Mesenchymal stem cell (in vitro differentiated cells and primary cell): Measurements from ENCODE around the gene MTCL1.
"Not testable (repeated sequence)": the region's sequence is repeated elsewhere in the genome, so short reads cannot be mapped to it uniquely, and the experiment has no call there.

ENCODE experiments used
- DNase-seq: peaks from one replicate; pipeline ENCODE4 v3.0.0-alpha.2; 2013
- H2AFZ ChIP-seq: one replicate; pipeline ENCODE4 v1.6.1; 2013; ENCODE audit warnings: low read depth, mild to moderate bottlenecking, control low read depth, inconsistent platforms, low read length, moderate library complexity
- H2AK5ac ChIP-seq: 2 replicates; pipeline ENCODE4 v1.6.1; 2013; ENCODE audit warnings: low read length, moderate library complexity, mild to moderate bottlenecking, inconsistent platforms; ENCODE audit not compliant: severe bottlenecking
- H2BK120ac ChIP-seq: one replicate; pipeline ENCODE4 v1.6.1; 2013; ENCODE audit warnings: low read depth, mild to moderate bottlenecking, inconsistent platforms, low read length, moderate library complexity
- H2BK12ac ChIP-seq, 2 experiments: one replicate each; pipeline ENCODE4 v1.6.1; 2013; ENCODE audit warnings: inconsistent platforms in 2 of 2, low read length in 2 of 2, mild to moderate bottlenecking in 2 of 2, moderate library complexity in 2 of 2, control low read depth in 1 of 2
- H2BK15ac ChIP-seq: one replicate; pipeline ENCODE4 v1.6.1; 2013; ENCODE audit warnings: mild to moderate bottlenecking, low read depth, inconsistent platforms; ENCODE audit not compliant: poor library complexity, severe bottlenecking
- H2BK5ac ChIP-seq: 2 replicates; pipeline ENCODE4 v1.6.1; 2013; ENCODE audit warnings: low read depth, mild to moderate bottlenecking, low read length, control low read depth, inconsistent platforms; ENCODE audit not compliant: poor library complexity, severe bottlenecking
- H3K14ac ChIP-seq, 2 experiments: one replicate each; pipeline ENCODE4 v1.6.1; 2013; ENCODE audit warnings: inconsistent platforms in 2 of 2, low read length in 2 of 2, control low read depth in 1 of 2, mild to moderate bottlenecking in 1 of 2, moderate library complexity in 1 of 2
- H3K18ac ChIP-seq, 2 experiments: one replicate each; pipeline ENCODE4 v1.6.1; 2013; ENCODE audit warnings: inconsistent platforms in 2 of 2, low read length in 2 of 2, control low read depth in 1 of 2, low read depth in 1 of 2, mild to moderate bottlenecking in 1 of 2
- H3K23ac ChIP-seq, 2 experiments: one replicate each; pipeline ENCODE4 v1.6.1; 2013; ENCODE audit warnings: inconsistent platforms in 2 of 2, low read length in 2 of 2, mild to moderate bottlenecking in 2 of 2, moderate library complexity in 2 of 2, control low read depth in 1 of 2
- H3K27ac ChIP-seq: 2 replicates; pipeline ENCODE4 v1.5.1; 2013; ENCODE audit warnings: mild to moderate bottlenecking, moderate library complexity, low read length, control low read depth, inconsistent platforms; ENCODE audit not compliant: poor library complexity, severe bottlenecking
- H3K27me3 ChIP-seq, 2 experiments: 2 replicates each; pipeline versions ENCODE4 v1.6.1 to v1.7.0; 2013; ENCODE audit warnings: low read length in 2 of 2, mild to moderate bottlenecking in 2 of 2, moderate library complexity in 2 of 2, control low read depth in 1 of 2, inconsistent platforms in 1 of 2; ENCODE audit not compliant: control insufficient read depth in 1 of 2, insufficient read depth in 1 of 2
- H3K36me3 ChIP-seq, 2 experiments: 2 replicates each; pipeline versions ENCODE4 v1.6.1 to v1.7.0; 2013; ENCODE audit warnings: low read length in 2 of 2, control low read depth in 1 of 2, inconsistent platforms in 1 of 2, low read depth in 1 of 2, mild to moderate bottlenecking in 1 of 2; ENCODE audit not compliant: insufficient read depth in 2 of 2, control insufficient read depth in 1 of 2
- H3K4ac ChIP-seq, 2 experiments: one replicate each; pipeline ENCODE4 v1.6.1; 2013; ENCODE audit warnings: inconsistent platforms in 2 of 2, low read length in 2 of 2, mild to moderate bottlenecking in 2 of 2, moderate library complexity in 2 of 2, control low read depth in 1 of 2, low read depth in 1 of 2
- H3K4me1 ChIP-seq: 2 replicates; pipeline ENCODE4 v1.6.1; 2013; ENCODE audit warnings: low read depth, low read length, control low read depth; ENCODE audit not compliant: control insufficient read depth, insufficient read depth
- H3K4me2 ChIP-seq: 2 replicates; pipeline ENCODE4 v1.6.1; 2013; ENCODE audit warnings: low read length, mild to moderate bottlenecking, inconsistent platforms; ENCODE audit not compliant: poor library complexity, severe bottlenecking
- H3K4me3 ChIP-seq, 2 experiments: 2 replicates each; pipeline versions ENCODE4 v1.5.1 to v1.7.0; 2013; ENCODE audit warnings: low read length in 2 of 2, mild to moderate bottlenecking in 2 of 2, control low read depth in 1 of 2, low read depth in 1 of 2; ENCODE audit not compliant: insufficient read depth in 1 of 2
- H3K79me1 ChIP-seq: replicated peaks from 2 replicates; pipeline ENCODE4 v1.6.1; 2013; ENCODE audit warnings: mild to moderate bottlenecking, control low read depth, low read length, inconsistent platforms; ENCODE audit not compliant: poor library complexity, severe bottlenecking
- H3K9ac ChIP-seq: 2 replicates; pipeline ENCODE4 v1.7.0; 2013; ENCODE audit warnings: mild to moderate bottlenecking, low read length, moderate library complexity
- H3K9me3 ChIP-seq: 2 replicates; pipeline ENCODE4 v1.7.0; 2013; ENCODE audit warnings: mild to moderate bottlenecking, low read length; ENCODE audit not compliant: control insufficient read depth
- H4K8ac ChIP-seq: one replicate; pipeline ENCODE4 v1.6.1; 2013; ENCODE audit warnings: inconsistent platforms, mild to moderate bottlenecking, low read length, moderate library complexity
- H4K91ac ChIP-seq: one replicate; pipeline ENCODE4 v1.6.1; 2013; ENCODE audit warnings: mild to moderate bottlenecking, low read length, inconsistent platforms
- WGBS: methylation state at CpG from one replicate; pipeline ENCODE4 v1.1.7; 2013; ENCODE audit warnings: mixed read lengths; 5-methylcytosine and 5-hydroxymethylcytosine counted together

Gene MTCL1

DNA sequence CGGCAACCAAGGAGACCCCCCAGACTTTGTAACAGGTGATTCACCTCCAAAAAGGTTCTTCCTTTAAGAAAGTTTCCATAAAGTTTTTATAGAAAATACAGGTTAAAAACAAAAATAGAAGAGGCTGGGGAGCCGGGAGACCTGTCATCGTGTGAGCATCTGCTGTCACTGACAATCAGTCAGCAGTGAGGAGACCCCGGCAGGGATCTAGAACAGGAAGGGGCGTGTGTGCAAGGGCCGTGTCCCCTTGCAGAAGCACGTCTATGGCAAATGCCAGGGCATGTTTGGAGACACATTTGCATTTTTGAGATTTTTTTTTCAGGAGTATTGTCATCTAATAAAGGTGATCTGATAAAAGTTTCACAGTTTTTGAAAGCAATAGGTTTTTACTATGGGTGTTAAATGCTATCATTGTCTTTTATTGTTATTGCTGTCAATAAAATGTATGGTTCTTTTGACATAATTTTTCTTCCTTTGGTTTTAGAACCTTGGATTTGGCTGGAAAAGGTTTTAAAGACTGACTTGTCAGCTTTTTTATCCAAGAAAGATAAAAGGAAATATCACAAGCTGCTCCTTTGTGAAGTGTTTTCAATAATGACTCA is 52.1 kb downstream of the MTCL1 start:
- Histone ChIP-seq H3K27ac (peak overlapping the region; percentile 12), H2AK5ac (no peak overlapping the region), H3K23ac (no peak overlapping the region), H3K4me2 (no peak overlapping the region), H3K14ac (no peak overlapping the region), H3K18ac (no peak overlapping the region), H3K79me1 (peaks cover 2% of the 10 kb centered on the region), H2BK12ac (no peak overlapping the region), H2BK120ac (no peak overlapping the region), H3K9me3 (no peaks in the 10 kb centered on the region), H3K36me3 (peaks cover 47 to 87% of the 10 kb centered on the region in 2 experiments), H3K4ac (no peak overlapping the region), H2BK15ac (no peak overlapping the region), H3K4me3 (no peak overlapping the region), H4K8ac (no peak overlapping the region), H4K91ac (no peak overlapping the region), H3K9ac (no peak overlapping the region), H2BK5ac (no peak overlapping the region), H3K4me1 (peaks cover 28% of the 10 kb centered on the region), H2AFZ (no peak overlapping the region), H3K27me3 (no peaks in the 10 kb centered on the region)
- WGBS: 91% methylated on average over 6 of the region's 7 CpGs
- DNase-seq: no peak

DNA sequence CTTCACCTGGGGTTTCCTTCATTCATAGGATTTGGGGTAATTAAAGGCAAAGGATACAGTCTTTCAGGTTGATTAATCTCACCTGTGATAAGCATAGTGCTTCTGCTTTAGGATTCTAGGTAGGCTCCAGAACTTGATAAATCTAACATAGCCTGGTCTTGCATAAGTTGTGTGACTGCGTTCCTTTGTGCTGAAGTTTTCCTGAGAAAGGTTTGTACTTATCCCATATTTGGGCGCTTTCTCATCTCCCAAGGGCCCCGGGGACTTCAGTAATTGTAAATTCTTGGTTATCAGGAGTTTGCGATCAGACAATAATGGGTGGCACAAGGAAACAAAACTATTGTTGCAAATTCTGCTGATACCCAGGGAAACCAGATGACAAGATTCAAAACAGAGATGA is 53.1 kb downstream of the MTCL1 start:
- H3K9ac ChIP-seq: no peak overlapping the region
- 93% methylated on average over 4 of the region's 4 CpGs for WGBS
- no peak overlapping the region for H3K23ac ChIP-seq
- DNase-seq: no peak
- H4K8ac ChIP-seq: no peak overlapping the region
- H2AK5ac ChIP-seq: no peak overlapping the region
- no peaks in the 10 kb centered on the region for H3K27me3 ChIP-seq
- no peak overlapping the region for H3K4me2 ChIP-seq
- no peak overlapping the region for H2AFZ ChIP-seq
- peaks cover 2% of the 10 kb centered on the region for H3K79me1 ChIP-seq
- H2BK120ac ChIP-seq: no peak overlapping the region
- H3K18ac ChIP-seq: no peak overlapping the region
- H3K9me3 ChIP-seq: no peaks in the 10 kb centered on the region
- H2BK5ac ChIP-seq: no peak overlapping the region
- no peak overlapping the region for H3K4ac ChIP-seq
- no peak overlapping the region for H4K91ac ChIP-seq
- peaks cover 49 to 87% of the 10 kb centered on the region in 2 experiments for H3K36me3 ChIP-seq
- H2BK12ac ChIP-seq: no peak overlapping the region
- no peak overlapping the region for H2BK15ac ChIP-seq
- H3K4me1 ChIP-seq: peaks cover 22% of the 10 kb centered on the region
- H3K4me3 ChIP-seq: no peak overlapping the region
- H3K14ac ChIP-seq: no peak overlapping the region
- H3K27ac ChIP-seq: no peak overlapping the region

DNA sequence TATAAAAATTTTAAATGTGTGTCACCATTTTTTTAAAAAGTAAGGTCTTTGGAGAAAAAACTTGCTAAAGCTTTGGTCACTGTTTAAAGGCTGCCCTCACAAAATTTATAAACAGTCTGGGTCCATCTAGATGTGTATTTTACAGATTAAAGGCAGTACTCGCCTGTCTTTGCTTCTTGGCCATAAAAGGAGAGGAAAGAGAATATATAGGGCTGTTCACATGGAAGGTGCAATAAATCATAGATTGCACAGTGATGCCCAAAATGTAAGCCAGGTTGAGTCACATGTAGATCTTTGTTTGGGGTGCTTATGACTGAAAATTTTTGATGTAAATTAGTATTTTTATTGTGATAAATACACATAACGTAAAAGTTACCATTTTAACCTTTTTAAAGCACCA is 55.6 kb downstream of the MTCL1 start:
- Histone ChIP-seq H3K27me3 (no peaks in the 10 kb centered on the region), H3K4me1 (peaks cover 19% of the 10 kb centered on the region), H4K8ac (no peak overlapping the region), H3K4me3 (no peak overlapping the region), H2BK120ac (no peak overlapping the region), H3K4ac (no peak overlapping the region), H3K18ac (no peak overlapping the region), H3K23ac (no peak overlapping the region), H4K91ac (no peak overlapping the region), H3K9ac (no peak overlapping the region), H2BK15ac (no peak overlapping the region), H2AFZ (no peak overlapping the region), H3K14ac (no peak overlapping the region), H3K9me3 (no peaks in the 10 kb centered on the region), H3K27ac (no peak overlapping the region), H2BK12ac (no peak overlapping the region), H3K4me2 (no peak overlapping the region), H3K79me1 (peaks cover 2% of the 10 kb centered on the region), H2AK5ac (no peak overlapping the region), H2BK5ac (no peak overlapping the region), H3K36me3 (peaks cover 42 to 83% of the 10 kb centered on the region in 2 experiments)
- WGBS: 98% methylated on average over 2 of the region's 2 CpGs
- DNase-seq: no peak

DNA sequence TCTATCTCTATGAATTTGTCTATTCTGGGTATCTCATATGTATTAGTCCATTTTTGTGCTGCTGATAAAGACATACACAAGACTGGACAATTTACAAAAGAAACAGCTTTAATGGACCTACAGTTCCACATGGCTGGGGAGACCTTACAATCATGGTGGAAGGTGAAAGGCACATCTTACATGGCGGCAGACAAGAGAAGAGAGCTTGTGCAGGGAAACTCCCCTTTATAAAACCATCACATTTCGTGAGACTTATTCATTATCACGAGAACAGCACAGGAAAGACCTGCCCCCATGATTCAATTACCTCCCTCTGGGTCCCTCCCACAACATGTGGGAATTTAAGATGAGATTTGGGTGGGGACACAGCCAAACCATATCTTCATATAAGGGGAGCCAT is 56.2 kb downstream of the MTCL1 start:
- H3K4me2 ChIP-seq, DNase-seq, H3K27me3 ChIP-seq, H2BK5ac ChIP-seq, H2AK5ac ChIP-seq, H3K4me3 ChIP-seq, H3K4ac ChIP-seq, H3K9ac ChIP-seq, H3K14ac ChIP-seq, H3K18ac ChIP-seq, H3K27ac ChIP-seq, H3K79me1 ChIP-seq, H4K91ac ChIP-seq, H2BK15ac ChIP-seq, H3K23ac ChIP-seq, H2BK12ac ChIP-seq, H4K8ac ChIP-seq, H3K9me3 ChIP-seq, H2BK120ac ChIP-seq, H2AFZ ChIP-seq: not testable (repeated sequence)
- 100% methylated on average over 2 of the region's 3 CpGs for WGBS
- peaks cover 23% of the 10 kb centered on the region for H3K4me1 ChIP-seq
- H3K36me3 ChIP-seq: peaks cover 45 to 80% of the 10 kb centered on the region in 2 experiments
